ENCODE results near the gene RBMS2.

RBMS2 gene

GRCh38 chr12:56632701-56633467, 111.3 kb downstream of the RBMS2 start:
- no peak for ATAC-seq

- no peak for ATAC-seq
Observed at GRCh38 chr12:56633468-56634241, 112.0 kb downstream of the RBMS2 start.

- ATAC-seq = no peak
Observed at GRCh38 chr12:56634242-56634836, 112.7 kb downstream of the RBMS2 start.

- ATAC-seq = peak; percentile 40 to 44
Observed at GRCh38 chr12:56634837-56635791, 113.5 kb downstream of the RBMS2 start.

GRCh38 chr12:56635806-56636674, 114.4 kb downstream of the RBMS2 start:
- peak; percentile 79 to 82 for ATAC-seq

- peak; percentile 55 to 61 for ATAC-seq
Observed at GRCh38 chr12:56636675-56637540, 115.3 kb downstream of the RBMS2 start.

- no peak for ATAC-seq
Observed at GRCh38 chr12:56637621-56638020, 116.0 kb downstream of the RBMS2 start.

GRCh38 chr12:56641219-56641618, 119.6 kb downstream of the RBMS2 start:
- ATAC-seq = no peak

GRCh38 chr12:56644654-56645053, 123.0 kb downstream of the RBMS2 start:
- no peak for ATAC-seq

- no peak for ATAC-seq
Observed at GRCh38 chr12:56645201-56645716, 123.6 kb downstream of the RBMS2 start.
